Body of pancreas (tissue), 4 donors: ENCODE measurements around the gene CADPS. TPM values are rescaled to one million over a fixed set of nuclear protein-coding genes. Genes with fewer than 3 reads are reported as not detected.
A peak's percentile ranks its signal among the peaks of the same experiment; 100 is the strongest.

Source experiments
- ATAC-seq: fragments of 150-250 bp; one replicate; pipeline ENCODE4 v1.9.1; 2016
- DNase-seq, 4 donors: peaks; one replicate each; pipeline ENCODE4 v3.0.0-alpha.2; 2019
- H3K27ac ChIP-seq, 4 donors: fragments of 200-600 bp; sonication (generic); 1 replicate in 3 of 4; 2 replicates in 1 of 4; pipeline versions ENCODE4 v1.5.1 to v1.6.1; 2016 to 2019; ENCODE audit warnings: mild to moderate bottlenecking in 1 of 4, mixed read lengths in 1 of 4, moderate library complexity in 1 of 4
- H3K27me3 ChIP-seq, 2 donors: fragments of 200-600 bp; sonication (generic); one replicate each; pipeline ENCODE4 v1.6.0; 2016; ENCODE audit warnings: mild to moderate bottlenecking in 1 of 2
- H3K36me3 ChIP-seq, 2 donors: fragments of 200-600 bp; sonication (generic); replicated peaks in 1 of 2; 2 replicates each; pipeline ENCODE4 v1.5.1; 2016; ENCODE audit warnings: low read depth in 2 of 2; ENCODE audit not compliant: insufficient read depth in 1 of 2
- H3K4me1 ChIP-seq: fragments of 200-600 bp; sonication (generic); one replicate; pipeline ENCODE4 v1.6.0; 2016
- H3K4me3 ChIP-seq, 2 donors: fragments of 200-600 bp; sonication (generic); 1 replicate in 1 of 2; 2 replicates in 1 of 2; pipeline ENCODE4 v1.5.1; 2016 to 2019
- H3K9me3 ChIP-seq, 3 donors: fragments of 200-600 bp; sonication (generic); 1 replicate in 2 of 3; 2 replicates in 1 of 3; pipeline ENCODE4 v1.5.1; 2016
- POLR2A ChIP-seq, 3 donors: fragments of 450-650 bp; IDR thresholded peaks; one replicate each; pipeline ENCODE4 v1.6.1; 2016; ENCODE audit warnings: antibody characterized with exemption in 3 of 3, mild to moderate bottlenecking in 2 of 3
- WGBS, 2 donors: methylation state at CpG; one replicate each; pipeline ENCODE4 v1.1.5; 2017; 5-methylcytosine and 5-hydroxymethylcytosine counted together
- intact Hi-C: fragments of 100-400 bp; cut with DNase I; formaldehyde crosslinking; loops from one replicate; pipeline ENCODE4 v1.15.1; 2023
- total RNA-seq, 2 donors: library from RNA; depleted of rRNA; stranded (reverse); fragments of >200 nt; gene quantifications; one replicate each; pipeline ENCODE4 v1.1.0, GENCODE V29; 2016
- TF ChIP-seq, protein P1 (sequence below), 7 experiments: fragments of 450-650 bp in 4 of 7; fragments of 200-600 bp in 3 of 7; sonication (generic) in 3 of 7; IDR thresholded peaks; one replicate each; pipeline ENCODE4 v1.5.1; 2016 to 2019; ENCODE audit warnings: antibody characterized with exemption in 7 of 7

Gene CADPS
- total RNA-seq, 2 donors from 2014 or later = 22.1 to 67.6 TPM

DNA sequence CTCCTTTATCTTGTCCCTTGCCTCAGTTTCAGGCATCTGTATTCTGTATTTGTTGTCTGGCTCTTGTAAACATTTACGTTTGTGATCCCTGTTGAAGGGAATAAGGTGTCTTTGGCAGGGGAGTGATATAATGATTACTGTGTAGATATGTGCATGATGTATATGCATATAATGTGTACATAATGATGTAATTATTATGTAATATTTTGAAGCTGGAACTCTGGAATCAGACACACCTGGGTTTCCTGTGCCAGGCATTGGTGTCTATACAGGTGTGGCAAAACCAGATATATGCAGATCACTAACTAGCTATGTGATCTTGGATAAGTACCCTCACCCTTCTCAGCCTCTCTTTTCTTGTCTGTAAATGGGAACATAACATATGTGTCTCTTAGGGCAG is 260.7 kb downstream of the CADPS start:
- H3K4me1 ChIP-seq = no peaks in the 10 kb centered on the region
- no peaks in the 10 kb centered on the region for H3K9me3 ChIP-seq
- H3K27me3 ChIP-seq = no peaks in the 10 kb centered on the region
- no peak overlapping the region for H3K27ac ChIP-seq
- ATAC-seq (no peak), DNase-seq (no peak)
- intact Hi-C loops = no loop called here
- H3K4me3 ChIP-seq = no peak overlapping the region
- TF ChIP-seq, protein P1, sequence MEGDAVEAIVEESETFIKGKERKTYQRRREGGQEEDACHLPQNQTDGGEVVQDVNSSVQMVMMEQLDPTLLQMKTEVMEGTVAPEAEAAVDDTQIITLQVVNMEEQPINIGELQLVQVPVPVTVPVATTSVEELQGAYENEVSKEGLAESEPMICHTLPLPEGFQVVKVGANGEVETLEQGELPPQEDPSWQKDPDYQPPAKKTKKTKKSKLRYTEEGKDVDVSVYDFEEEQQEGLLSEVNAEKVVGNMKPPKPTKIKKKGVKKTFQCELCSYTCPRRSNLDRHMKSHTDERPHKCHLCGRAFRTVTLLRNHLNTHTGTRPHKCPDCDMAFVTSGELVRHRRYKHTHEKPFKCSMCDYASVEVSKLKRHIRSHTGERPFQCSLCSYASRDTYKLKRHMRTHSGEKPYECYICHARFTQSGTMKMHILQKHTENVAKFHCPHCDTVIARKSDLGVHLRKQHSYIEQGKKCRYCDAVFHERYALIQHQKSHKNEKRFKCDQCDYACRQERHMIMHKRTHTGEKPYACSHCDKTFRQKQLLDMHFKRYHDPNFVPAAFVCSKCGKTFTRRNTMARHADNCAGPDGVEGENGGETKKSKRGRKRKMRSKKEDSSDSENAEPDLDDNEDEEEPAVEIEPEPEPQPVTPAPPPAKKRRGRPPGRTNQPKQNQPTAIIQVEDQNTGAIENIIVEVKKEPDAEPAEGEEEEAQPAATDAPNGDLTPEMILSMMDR (IDR thresholded peaks at IDR 0.05) = no peak
- no peak for TF ChIP-seq POLR2A (IDR thresholded peaks at IDR 0.05)
- 56 to 71% methylated on average over 1 of the region's 1 CpG for WGBS, 2 donors
- H3K36me3 ChIP-seq = no peaks in the 10 kb centered on the region

DNA sequence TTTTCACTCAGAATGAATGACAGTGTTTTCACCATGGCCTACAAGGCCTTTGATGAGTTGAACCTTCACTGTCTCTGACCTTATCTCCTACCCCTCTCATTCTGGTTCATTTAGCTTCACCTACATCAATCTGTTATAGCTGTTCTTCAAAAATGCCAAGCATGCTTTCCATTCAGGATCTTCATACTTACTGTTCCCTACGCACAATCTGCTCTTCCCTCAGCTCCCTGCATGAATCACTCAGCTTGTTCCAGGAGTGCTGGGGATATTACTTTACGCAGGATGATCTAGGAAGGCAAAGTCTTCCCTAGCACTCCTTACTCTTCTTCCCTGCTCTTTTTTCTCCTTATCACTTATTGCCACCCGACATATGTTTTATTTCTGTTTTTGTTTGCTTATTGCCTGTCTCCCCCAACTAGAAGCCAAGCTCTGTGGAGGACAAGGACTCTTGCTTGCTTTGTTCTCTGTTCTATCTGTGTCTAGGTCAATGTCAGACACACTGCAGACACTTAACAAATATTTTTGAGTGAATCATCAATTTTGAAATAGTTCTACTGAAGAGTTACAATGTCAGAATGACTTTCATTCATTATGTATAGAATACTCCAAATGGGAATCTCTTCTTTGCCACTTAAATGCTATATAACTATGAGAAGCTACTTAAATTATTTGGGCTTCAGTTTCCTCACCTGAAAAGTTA is 263.5 kb downstream of the CADPS start:
- 82 to 83% methylated on average over 3 of the region's 3 CpGs for WGBS, 2 donors
- no peak for ATAC-seq
- Histone ChIP-seq H3K27ac (no peak overlapping the region), H3K36me3 (no peaks in the 10 kb centered on the region), H3K9me3 (no peaks in the 10 kb centered on the region), H3K4me3 (no peak overlapping the region), H3K27me3 (no peaks in the 10 kb centered on the region), H3K4me1 (no peaks in the 10 kb centered on the region)
- TF ChIP-seq POLR2A (IDR thresholded peaks at IDR 0.05) = no peak
- TF ChIP-seq, protein P1 (IDR thresholded peaks at IDR 0.05) = no peak
- intact Hi-C loops = no loop called here
- DNase-seq = no peak

DNA sequence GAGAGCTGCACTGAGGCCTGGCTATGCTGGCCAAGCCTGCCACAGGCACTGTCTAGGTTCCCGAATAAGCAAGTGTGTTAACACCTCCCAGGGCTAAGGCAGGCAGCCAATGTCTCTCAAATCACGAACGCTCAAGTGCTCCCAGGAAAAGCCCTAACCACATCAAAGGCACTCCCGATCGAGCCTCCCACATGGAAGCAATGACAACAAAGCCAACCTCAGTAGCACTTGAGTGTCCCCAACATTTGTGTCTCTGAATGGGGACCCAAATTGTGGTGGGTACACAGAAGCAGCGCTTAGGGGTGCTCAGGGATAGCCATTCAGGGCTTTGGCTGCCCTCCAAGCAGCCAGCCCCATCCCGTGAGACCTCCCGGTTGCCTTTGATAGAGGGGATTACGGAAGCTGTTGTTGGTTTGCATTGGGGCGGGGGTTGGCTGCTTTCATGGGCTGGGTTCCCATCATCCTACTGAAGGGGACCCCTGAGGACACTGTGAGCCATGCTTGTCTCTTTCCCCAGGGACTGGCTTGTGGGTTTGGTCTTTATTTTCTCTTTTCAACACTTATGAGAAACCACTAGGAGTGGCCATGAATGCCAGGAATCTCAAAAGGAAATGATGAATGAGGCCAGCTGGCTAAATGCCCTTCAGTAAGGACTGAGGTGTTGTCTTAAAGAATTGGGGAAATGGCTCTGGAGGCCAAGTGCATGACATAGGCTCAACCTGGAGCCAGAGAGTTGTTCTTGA is 267.8 kb downstream of the CADPS start:
- intact Hi-C loops = no loop called here
- Histone ChIP-seq H3K4me3 (no peak overlapping the region), H3K27ac (no peak overlapping the region), H3K36me3 (no peaks in the 10 kb centered on the region), H3K9me3 (no peaks in the 10 kb centered on the region), H3K27me3 (no peaks in the 10 kb centered on the region), H3K4me1 (no peaks in the 10 kb centered on the region)
- peak in 1 of 4 donors; percentile 4 for DNase-seq
- 73 to 74% methylated on average over 9 to 10 of the region's 10 CpGs for WGBS, 2 donors
- ATAC-seq = no peak
- TF ChIP-seq, protein P1 (IDR thresholded peaks at IDR 0.05) = no peak
- TF ChIP-seq POLR2A (IDR thresholded peaks at IDR 0.05) = no peak

DNA sequence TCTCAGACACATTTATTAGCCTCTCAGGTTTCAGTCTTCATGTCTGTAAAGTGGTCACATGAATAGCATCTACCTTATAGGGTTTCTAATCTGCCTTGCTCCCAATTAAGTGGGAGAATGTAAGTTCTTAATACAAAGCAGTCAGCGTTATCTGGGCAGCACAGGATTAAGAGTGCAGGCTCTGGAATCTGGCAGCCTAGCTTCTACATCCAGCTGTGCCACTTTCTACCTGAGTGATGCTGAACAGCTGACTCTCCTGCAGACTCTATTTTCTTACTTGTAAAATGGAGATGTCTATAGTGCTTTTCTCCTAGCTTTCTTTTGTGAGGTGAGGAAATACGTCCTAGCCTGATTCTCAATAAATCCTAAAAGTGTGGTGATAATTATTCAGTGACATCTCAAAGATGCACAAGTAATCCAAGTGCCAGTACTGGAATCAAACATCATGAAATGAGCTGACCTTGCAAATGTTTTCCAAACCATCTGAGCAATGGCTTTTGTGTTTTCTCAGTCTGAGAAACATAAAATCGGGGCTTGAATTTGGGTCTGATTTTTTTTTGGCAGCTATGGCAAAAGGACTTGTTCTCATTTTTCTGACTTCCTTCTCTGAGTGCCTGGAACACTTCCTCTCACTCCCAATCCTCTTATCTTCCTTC is 269.7 kb downstream of the CADPS start:
- no peaks in the 10 kb centered on the region for H3K4me1 ChIP-seq
- intact Hi-C loops = no loop called here
- H3K27ac ChIP-seq = no peak overlapping the region
- DNase-seq = no peak
- no peaks in the 10 kb centered on the region for H3K27me3 ChIP-seq
- no peaks in the 10 kb centered on the region for H3K36me3 ChIP-seq
- no peaks in the 10 kb centered on the region for H3K9me3 ChIP-seq
- H3K4me3 ChIP-seq = no peak overlapping the region
- TF ChIP-seq, protein P1 (IDR thresholded peaks at IDR 0.05) = no peak
- TF ChIP-seq POLR2A (IDR thresholded peaks at IDR 0.05) = no peak
- WGBS, 2 donors = 46 to 55% methylated on average over 3 of the region's 3 CpGs
- no peak for ATAC-seq
